ENCODE data around the gene TCIRG1.
A peak's percentile ranks its signal among the peaks of the same experiment; 100 is the strongest.

Gene TCIRG1

DNA sequence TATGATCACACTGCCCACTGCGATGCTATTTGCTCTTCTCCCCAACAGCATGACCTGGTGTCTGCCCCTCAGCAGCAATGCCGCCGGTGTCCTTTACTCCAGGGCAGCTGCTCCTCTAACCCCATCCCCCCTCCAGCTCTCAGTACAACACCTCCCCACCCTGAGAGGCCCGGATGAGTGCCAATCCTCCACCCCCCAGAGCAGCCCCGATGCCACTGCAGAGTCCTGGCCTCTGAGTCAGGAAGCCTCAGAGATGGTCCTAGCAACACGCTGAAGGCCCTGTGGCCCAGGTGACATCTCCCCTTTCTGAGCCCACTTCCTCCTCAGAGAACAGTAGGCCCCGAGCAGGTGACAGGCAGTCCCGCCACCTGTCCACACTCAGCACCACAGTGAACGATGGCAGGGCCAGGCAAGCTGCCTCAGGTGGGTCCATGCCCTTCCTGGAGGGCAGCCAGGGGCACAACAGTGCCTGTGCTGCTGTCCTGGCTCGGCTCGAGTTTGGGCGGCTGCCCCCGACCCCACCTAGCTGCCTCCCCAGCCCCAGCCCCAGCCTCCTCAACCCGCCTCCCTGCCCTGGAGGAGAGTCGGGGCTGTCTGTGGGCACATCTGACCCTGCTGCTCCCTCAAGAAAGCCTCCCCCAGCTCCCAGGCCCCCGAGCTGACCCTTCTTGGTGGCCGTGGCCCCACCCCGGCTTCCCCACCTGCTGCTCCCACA is 12.3 kb upstream of the TCIRG1 start:
- Histone ChIP-seq H3K9me3 (ENCODE audit: control insufficient read depth, insufficient read depth, low read length) (no peaks in the 10 kb centered on the region), H3K4me1 (ENCODE audit: control insufficient read depth, insufficient read depth, low read length) (peaks cover 3% of the 10 kb centered on the region), H3K9ac (ENCODE audit: low read depth, low read length) (no peak overlapping the region), H3K4me3 (ENCODE audit: low read depth, low read length) (no peak overlapping the region), H3K27me3 (ENCODE audit: control insufficient read depth, insufficient read depth, low read length) (no peaks in the 10 kb centered on the region), H3K36me3 (ENCODE audit: control insufficient read depth, insufficient read depth, low read length) (peaks cover 9% of the 10 kb centered on the region)

DNA sequence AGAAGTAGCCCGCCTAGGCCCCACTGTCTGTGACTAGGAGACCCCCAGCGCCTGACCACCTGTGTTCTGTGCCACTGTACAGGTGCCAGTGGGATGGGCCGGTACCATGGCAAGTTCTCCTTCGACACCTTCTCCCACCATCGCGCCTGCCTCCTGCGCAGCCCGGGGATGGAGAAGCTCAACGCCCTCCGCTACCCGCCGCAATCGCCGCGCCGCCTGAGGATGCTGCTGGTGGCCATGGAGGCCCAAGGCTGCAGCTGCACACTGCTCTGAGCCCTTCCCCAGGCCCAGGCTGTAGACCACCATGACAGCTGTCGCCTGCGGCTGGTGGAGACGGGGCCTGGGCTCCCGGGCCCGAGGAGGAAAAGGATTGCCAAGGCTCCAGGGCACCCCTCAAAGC is 11.2 kb upstream of the TCIRG1 start:
- Histone ChIP-seq H3K27me3 (ENCODE audit: control insufficient read depth, insufficient read depth, low read length) (no peaks in the 10 kb centered on the region), H3K36me3 (ENCODE audit: control insufficient read depth, insufficient read depth, low read length) (peaks cover 16% of the 10 kb centered on the region), H3K9me3 (ENCODE audit: control insufficient read depth, insufficient read depth, low read length) (no peaks in the 10 kb centered on the region), H3K4me1 (ENCODE audit: control insufficient read depth, insufficient read depth, low read length) (peaks cover 3% of the 10 kb centered on the region), H3K4me3 (ENCODE audit: low read depth, low read length) (no peak overlapping the region), H3K9ac (ENCODE audit: low read depth, low read length) (no peak overlapping the region)

DNA sequence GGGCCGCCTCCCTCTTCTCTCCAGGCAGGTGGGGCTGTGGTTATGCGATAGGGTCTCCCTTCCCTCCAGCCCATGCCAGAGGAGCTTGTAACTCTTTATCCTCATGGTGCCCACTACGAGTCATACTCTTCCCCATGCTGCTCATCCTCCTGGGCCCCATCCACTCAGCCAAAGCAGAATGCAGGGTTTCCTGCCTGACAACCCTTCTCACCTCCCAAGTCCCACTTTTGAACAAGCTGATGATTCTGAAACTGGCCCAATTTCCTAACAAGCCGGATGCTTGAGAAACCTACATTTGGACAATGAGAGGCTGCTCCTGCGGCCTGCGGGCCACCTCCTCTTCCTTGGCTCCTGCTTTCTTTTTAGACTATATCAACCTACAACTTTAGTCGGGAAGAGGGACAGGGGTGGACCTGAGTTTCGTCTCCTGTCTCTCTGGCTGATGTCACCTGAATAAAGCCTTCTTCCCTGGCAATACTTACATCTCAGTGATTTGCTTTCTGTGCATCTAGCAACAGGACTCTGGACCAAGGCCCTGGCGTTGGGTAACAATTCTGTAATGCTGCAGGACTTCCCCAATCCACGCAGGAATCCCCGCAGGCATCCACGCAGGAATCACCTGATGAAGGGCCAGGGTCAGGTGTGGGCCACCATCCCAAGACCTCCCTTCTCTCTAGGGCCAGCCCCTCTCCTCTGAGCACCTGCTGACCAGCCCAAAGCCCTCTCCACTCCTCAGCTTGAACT is 9.9 kb upstream of the TCIRG1 start:
- Histone ChIP-seq H3K4me1 (ENCODE audit: control insufficient read depth, insufficient read depth, low read length) (peaks cover 3% of the 10 kb centered on the region), H3K4me3 (ENCODE audit: low read depth, low read length) (peak overlapping the region; percentile 94), H3K27me3 (ENCODE audit: control insufficient read depth, insufficient read depth, low read length) (no peaks in the 10 kb centered on the region), H3K36me3 (ENCODE audit: control insufficient read depth, insufficient read depth, low read length) (peaks cover 29% of the 10 kb centered on the region), H3K9ac (ENCODE audit: low read depth, low read length) (peak overlapping the region; percentile 16), H3K9me3 (ENCODE audit: control insufficient read depth, insufficient read depth, low read length) (no peaks in the 10 kb centered on the region)

DNA sequence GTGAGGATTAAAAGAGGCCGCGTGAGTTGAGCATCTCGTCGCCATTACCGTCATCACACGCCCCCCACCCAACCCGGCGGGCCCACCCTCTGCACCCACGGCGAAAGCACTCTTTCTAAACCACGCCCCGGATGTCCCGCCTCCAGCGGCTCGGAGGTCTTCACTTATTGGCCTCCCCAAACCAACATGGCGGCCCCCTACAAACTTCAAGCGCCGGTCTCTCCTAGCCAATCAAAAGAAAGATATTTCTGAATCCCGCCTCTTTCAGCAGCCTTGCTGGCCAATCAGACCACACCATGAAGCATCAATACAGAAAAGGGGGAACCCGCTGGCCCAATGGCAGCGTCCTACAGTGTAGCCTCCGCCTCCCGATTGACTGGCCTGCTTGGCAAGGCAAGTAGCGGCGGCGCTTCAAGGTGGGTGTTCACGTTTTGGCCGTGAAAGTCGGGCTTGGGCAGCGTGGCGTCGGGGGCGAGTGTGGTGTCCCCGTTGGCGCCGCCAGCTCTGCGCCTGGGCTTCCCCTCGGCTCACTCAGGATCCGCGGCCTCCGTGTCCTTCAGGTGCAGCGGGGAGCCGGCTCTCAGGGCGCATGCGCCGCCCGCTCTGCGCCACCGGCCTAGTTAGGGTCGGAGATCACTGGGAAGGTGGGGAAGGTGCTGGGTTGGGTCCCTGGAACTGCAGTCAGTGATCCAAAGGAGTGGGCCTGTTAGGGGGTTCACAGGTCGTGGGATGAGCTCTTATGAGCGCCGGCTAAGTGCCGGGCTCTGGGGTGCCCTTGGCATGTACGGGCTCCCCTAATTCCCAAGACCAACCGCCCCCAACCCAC is 8.3 kb upstream of the TCIRG1 start, which contains the start of gene NDUFS8:
NDUFS8 (plus strand) TSS at position 364 of the 826 bp plus-strand sequence. CDS start 1,471 bp downstream, outside the sequence.
- Histone ChIP-seq H3K4me3 (ENCODE audit: low read depth, low read length) (peak within 1 kb of the TSS; percentile 94), H3K9ac (ENCODE audit: low read depth, low read length) (peak within 1 kb of the TSS; percentile 94), H3K36me3 (ENCODE audit: control insufficient read depth, insufficient read depth, low read length) (peaks cover 30% of the 10 kb centered on the region), H3K9me3 (ENCODE audit: control insufficient read depth, insufficient read depth, low read length) (no peaks in the 10 kb centered on the region), H3K4me1 (ENCODE audit: control insufficient read depth, insufficient read depth, low read length) (peaks cover 3% of the 10 kb centered on the region), H3K27me3 (ENCODE audit: control insufficient read depth, insufficient read depth, low read length) (no peaks in the 10 kb centered on the region)

DNA sequence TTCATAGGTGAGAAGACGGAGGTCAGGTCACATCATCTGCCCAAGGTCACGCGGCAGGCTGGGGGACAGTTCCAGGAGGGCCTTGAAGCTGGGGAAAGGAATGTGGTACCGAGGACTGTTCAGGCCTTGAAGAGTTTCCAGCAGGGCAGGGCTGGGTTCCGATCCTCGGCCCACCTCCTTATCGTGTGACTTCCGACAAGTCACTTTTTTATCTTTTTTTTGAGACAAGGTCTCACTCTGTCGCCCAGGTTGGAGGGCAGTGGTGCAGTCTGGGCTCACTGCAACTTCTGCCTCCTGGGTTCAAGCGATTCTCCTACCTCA is 7.7 kb upstream of the TCIRG1 start:
- Histone ChIP-seq H3K4me3 (ENCODE audit: low read depth, low read length) (peak overlapping the region; percentile 94), H3K4me1 (ENCODE audit: control insufficient read depth, insufficient read depth, low read length) (peaks cover 3% of the 10 kb centered on the region), H3K36me3 (ENCODE audit: control insufficient read depth, insufficient read depth, low read length) (peaks cover 30% of the 10 kb centered on the region), H3K27me3 (ENCODE audit: control insufficient read depth, insufficient read depth, low read length) (no peaks in the 10 kb centered on the region), H3K9me3 (ENCODE audit: control insufficient read depth, insufficient read depth, low read length) (no peaks in the 10 kb centered on the region), H3K9ac (ENCODE audit: low read depth, low read length) (peak overlapping the region; percentile 94)

DNA sequence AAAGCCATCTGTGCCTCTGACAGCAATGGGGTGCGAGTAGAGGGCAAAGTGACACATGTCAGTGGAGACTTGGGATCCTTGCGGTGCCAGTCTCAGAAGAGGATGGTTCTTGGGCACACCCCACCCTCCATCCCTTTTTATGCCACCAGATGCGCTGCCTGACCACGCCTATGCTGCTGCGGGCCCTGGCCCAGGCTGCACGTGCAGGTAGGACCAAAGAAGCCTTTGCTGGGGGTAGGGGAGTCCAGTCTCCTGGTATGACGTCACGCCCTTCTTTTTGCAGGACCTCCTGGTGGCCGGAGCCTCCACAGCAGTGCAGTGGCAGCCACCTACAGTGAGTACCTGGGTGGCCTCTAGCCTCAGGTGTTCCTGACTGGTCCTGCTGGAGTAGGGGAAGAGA is 6.8 kb upstream of the TCIRG1 start:
- Histone ChIP-seq H3K4me1 (ENCODE audit: control insufficient read depth, insufficient read depth, low read length) (peaks cover 3% of the 10 kb centered on the region), H3K9ac (ENCODE audit: low read depth, low read length) (no peak overlapping the region), H3K4me3 (ENCODE audit: low read depth, low read length) (peak overlapping the region; percentile 94), H3K27me3 (ENCODE audit: control insufficient read depth, insufficient read depth, low read length) (no peaks in the 10 kb centered on the region), H3K9me3 (ENCODE audit: control insufficient read depth, insufficient read depth, low read length) (no peaks in the 10 kb centered on the region), H3K36me3 (ENCODE audit: control insufficient read depth, insufficient read depth, low read length) (peaks cover 30% of the 10 kb centered on the region)

DNA sequence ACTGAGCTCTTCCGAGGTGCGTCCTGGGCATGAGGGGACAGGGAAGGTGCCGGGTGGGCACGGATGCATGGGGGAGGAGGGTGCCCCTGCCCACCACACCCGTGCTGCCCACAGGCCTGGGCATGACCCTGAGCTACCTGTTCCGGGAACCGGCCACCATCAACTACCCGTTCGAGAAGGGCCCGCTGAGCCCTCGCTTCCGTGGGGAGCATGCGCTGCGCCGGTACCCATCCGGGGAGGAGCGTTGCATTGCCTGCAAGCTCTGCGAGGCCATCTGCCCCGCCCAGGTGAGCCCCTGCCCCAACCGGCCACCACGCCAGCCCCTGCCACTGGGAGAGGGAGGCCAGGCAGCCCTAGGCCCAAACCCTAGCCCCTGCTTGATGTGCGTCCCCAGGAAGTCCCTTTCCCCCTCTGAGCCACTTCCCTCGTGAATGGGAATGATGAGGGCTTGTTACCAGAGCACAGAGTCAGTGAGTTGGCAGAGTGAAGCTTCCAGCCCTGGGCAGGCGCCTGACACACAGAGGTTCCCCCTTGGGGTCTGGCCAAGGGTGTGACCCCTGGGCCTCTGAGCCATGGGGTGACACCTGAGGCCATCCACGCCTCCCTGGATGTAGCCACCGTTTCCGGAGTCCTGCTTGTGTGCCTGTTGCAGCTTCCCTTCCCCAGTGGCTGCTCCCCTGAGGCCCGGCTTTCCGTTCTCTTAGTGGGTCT is 5.7 kb upstream of the TCIRG1 start:
- Histone ChIP-seq H3K9me3 (ENCODE audit: control insufficient read depth, insufficient read depth, low read length) (no peaks in the 10 kb centered on the region), H3K36me3 (ENCODE audit: control insufficient read depth, insufficient read depth, low read length) (peaks cover 24% of the 10 kb centered on the region), H3K9ac (ENCODE audit: low read depth, low read length) (no peak overlapping the region), H3K4me3 (ENCODE audit: low read depth, low read length) (no peak overlapping the region), H3K4me1 (ENCODE audit: control insufficient read depth, insufficient read depth, low read length) (peaks cover 4% of the 10 kb centered on the region), H3K27me3 (ENCODE audit: control insufficient read depth, insufficient read depth, low read length) (no peaks in the 10 kb centered on the region)

DNA sequence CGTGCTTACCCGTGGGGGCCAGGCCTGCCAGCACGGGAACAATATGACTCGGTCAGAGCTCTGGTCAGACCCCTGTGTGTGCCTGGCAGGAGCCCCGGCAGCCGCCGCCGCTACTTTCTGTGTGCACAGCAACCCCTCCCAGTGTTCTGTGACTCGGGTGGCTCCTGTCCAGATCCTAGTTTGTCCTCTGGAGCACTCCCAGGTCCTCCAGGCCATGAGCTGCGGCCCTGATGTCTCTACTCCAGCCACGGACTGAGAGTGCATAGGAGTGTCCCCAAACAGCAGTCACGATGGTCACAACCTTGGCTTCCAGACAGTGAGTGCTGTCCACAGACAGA is 5.1 kb upstream of the TCIRG1 start:
- peaks cover 6% of the 10 kb centered on the region for H3K4me1 ChIP-seq (ENCODE audit: control insufficient read depth, insufficient read depth, low read length)

DNA sequence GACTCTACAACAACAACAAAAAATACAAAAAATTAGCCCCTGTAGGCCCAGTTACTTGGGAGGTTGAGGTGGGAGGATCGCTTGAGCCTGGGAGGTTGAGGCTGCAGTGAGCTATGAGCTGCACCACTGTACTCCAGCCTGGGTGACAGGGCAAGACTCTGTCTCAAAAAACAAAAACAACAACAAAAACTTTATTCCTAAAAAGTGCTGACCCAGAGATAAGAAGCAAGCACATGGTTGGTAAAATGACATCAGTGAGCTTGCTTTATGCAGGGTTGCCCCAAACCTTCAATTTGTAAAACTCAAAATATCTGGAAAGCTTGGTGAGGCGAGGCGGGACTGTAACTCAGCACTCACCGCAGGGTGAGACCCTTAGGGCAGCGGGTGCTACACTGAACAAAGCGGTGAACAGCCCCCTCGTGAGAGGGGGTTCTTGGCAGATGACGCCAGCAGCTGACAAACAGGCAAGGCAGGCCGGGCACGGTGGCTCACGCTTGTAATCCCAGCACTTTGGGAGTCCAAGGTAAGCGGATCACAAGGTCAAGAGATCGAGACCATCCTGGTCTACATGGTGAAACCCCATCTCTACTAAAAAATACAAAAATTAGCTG is 3.5 kb upstream of the TCIRG1 start:
- Histone ChIP-seq H3K4me1 (ENCODE audit: control insufficient read depth, insufficient read depth, low read length) (peaks cover 7% of the 10 kb centered on the region), H3K36me3 (ENCODE audit: control insufficient read depth, insufficient read depth, low read length) (peaks cover 24% of the 10 kb centered on the region), H3K9me3 (ENCODE audit: control insufficient read depth, insufficient read depth, low read length) (no peaks in the 10 kb centered on the region), H3K9ac (ENCODE audit: low read depth, low read length) (no peak overlapping the region), H3K27me3 (ENCODE audit: control insufficient read depth, insufficient read depth, low read length) (no peaks in the 10 kb centered on the region), H3K4me3 (ENCODE audit: low read depth, low read length) (no peak overlapping the region)

More for the DNA sequence above, 5.1 kb upstream of the TCIRG1 start:
- H3K36me3 ChIP-seq (ENCODE audit: control insufficient read depth, insufficient read depth, low read length): peaks cover 24% of the 10 kb centered on the region
- no peak overlapping the region for H3K9ac ChIP-seq (ENCODE audit: low read depth, low read length)
- H3K4me3 ChIP-seq (ENCODE audit: low read depth, low read length): no peak overlapping the region
- no peaks in the 10 kb centered on the region for H3K9me3 ChIP-seq (ENCODE audit: control insufficient read depth, insufficient read depth, low read length)
- no peaks in the 10 kb centered on the region for H3K27me3 ChIP-seq (ENCODE audit: control insufficient read depth, insufficient read depth, low read length)

DNA sequence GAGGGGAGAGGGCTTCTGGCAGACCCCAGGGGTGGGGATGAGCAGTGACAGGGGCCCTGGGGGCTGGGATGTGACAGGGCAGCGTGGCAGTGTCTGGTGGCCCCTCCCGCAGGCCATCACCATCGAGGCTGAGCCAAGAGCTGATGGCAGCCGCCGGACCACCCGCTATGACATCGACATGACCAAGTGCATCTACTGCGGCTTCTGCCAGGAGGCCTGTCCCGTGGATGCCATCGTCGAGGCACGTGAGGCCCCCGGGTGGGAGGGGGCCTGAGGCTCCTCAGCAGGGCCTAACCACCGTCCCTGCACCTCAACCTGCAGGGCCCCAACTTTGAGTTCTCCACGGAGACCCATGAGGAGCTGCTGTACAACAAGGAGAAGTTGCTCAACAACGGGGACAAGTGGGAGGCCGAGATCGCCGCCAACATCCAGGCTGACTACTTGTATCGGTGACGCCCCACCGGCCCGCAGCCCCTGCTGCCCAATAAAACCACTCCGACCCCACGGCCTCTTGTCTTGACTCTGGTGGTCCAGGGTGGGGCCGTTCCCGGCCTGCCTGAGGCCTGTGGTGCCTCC is 2.6 kb upstream of the TCIRG1 start:
- no peak overlapping the region for H3K9ac ChIP-seq (ENCODE audit: low read depth, low read length)
- no peaks in the 10 kb centered on the region for H3K27me3 ChIP-seq (ENCODE audit: control insufficient read depth, insufficient read depth, low read length)
- no peaks in the 10 kb centered on the region for H3K9me3 ChIP-seq (ENCODE audit: control insufficient read depth, insufficient read depth, low read length)
- H3K4me1 ChIP-seq (ENCODE audit: control insufficient read depth, insufficient read depth, low read length): peaks cover 7% of the 10 kb centered on the region
- H3K4me3 ChIP-seq (ENCODE audit: low read depth, low read length): no peak overlapping the region
- H3K36me3 ChIP-seq (ENCODE audit: control insufficient read depth, insufficient read depth, low read length): peaks cover 24% of the 10 kb centered on the region
